HepG2 (cell line): ENCODE data around the gene HPCAL1. TPM values are rescaled to one million over a fixed set of nuclear protein-coding genes. Genes with fewer than 3 reads are reported as not detected.

Experiments
- ATM ChIP-seq: fragments of 450-650 bp; IDR thresholded peaks from 2 replicates; pipeline ENCODE4 v1.7.1; 2017; ENCODE audit warnings: mild to moderate bottlenecking, borderline replicate concordance
- FOXA3 ChIP-seq: IDR thresholded peaks from 2 replicates; pipeline ENCODE4 v1.6.1; 2016; ENCODE audit warnings: missing genetic modification reagents, missing compliant biosample characterization
- HMG20A ChIP-seq: IDR thresholded peaks from 2 replicates; pipeline ENCODE4 v1.6.1; 2016; ENCODE audit warnings: borderline replicate concordance
- HNRNPH1 ChIP-seq: fragments of 200-400 bp; formaldehyde crosslinking; optimal IDR thresholded peaks from 2 replicates; pipeline ENCODE3; 2017; ENCODE audit warnings: mild to moderate bottlenecking, low read depth, low read length
- MIXL1 ChIP-seq: IDR thresholded peaks from 2 replicates; pipeline ENCODE4 v1.6.1; 2016
- MLLT10 ChIP-seq: sonication (generic); formaldehyde crosslinking; IDR thresholded peaks from 2 replicates; pipeline ENCODE4 v1.4.0; 2020; ENCODE audit warnings: missing genetic modification reagents
- MTF1 ChIP-seq: sonication (generic); formaldehyde crosslinking; IDR thresholded peaks from 2 replicates; pipeline ENCODE4 v1.5.0; 2020; ENCODE audit warnings: missing genetic modification reagents
- NFAT5 ChIP-seq: sonication (generic); formaldehyde crosslinking; IDR thresholded peaks from 2 replicates; pipeline ENCODE4 v1.4.0; 2020; ENCODE audit warnings: missing genetic modification reagents
- PATZ1 ChIP-seq: sonication (generic); formaldehyde crosslinking; IDR thresholded peaks from 2 replicates; pipeline ENCODE4 v1.4.0; 2020; ENCODE audit warnings: missing genetic modification reagents
- PHB2 ChIP-seq: fragments of 450-650 bp; IDR thresholded peaks from 2 replicates; pipeline ENCODE4 v1.6.1; 2018; ENCODE audit not compliant: partially characterized antibody
- PLSCR1 ChIP-seq: sonication (generic); formaldehyde crosslinking; IDR thresholded peaks from 2 replicates; pipeline ENCODE4 v1.5.0; 2020; ENCODE audit warnings: missing genetic modification reagents, mild to moderate bottlenecking, borderline replicate concordance
- TAF15 ChIP-seq: fragments of 200-400 bp; formaldehyde crosslinking; IDR thresholded peaks from one replicate; pipeline ENCODE4 v1.6.1; 2018; ENCODE audit warnings: mild to moderate bottlenecking, low read depth, low read length; ENCODE audit not compliant: poor library complexity, severe bottlenecking
- TBX2 ChIP-seq: sonication (generic); formaldehyde crosslinking; IDR thresholded peaks from 2 replicates; pipeline ENCODE4 v1.5.0; 2020; ENCODE audit warnings: missing genetic modification reagents, mild to moderate bottlenecking, borderline replicate concordance
- TEAD3 ChIP-seq: optimal IDR thresholded peaks from 2 replicates; pipeline ENCODE3; 2016; ENCODE audit warnings: borderline replicate concordance
- ZBTB42 ChIP-seq: sonication (generic); formaldehyde crosslinking; IDR thresholded peaks from 2 replicates; pipeline ENCODE4 v1.5.0; 2020; ENCODE audit warnings: mild to moderate bottlenecking, missing genetic modification reagents
- ZNF292 ChIP-seq: sonication (generic); formaldehyde crosslinking; IDR thresholded peaks from 2 replicates; pipeline ENCODE4 v1.8.1; 2022; ENCODE audit warnings: mild to moderate bottlenecking, low read depth, missing genetic modification reagents, borderline replicate concordance
- ZNF362 ChIP-seq: sonication (generic); formaldehyde crosslinking; IDR thresholded peaks from 2 replicates; pipeline ENCODE4 v1.4.0; 2020; ENCODE audit warnings: missing genetic modification reagents, mild to moderate bottlenecking, borderline replicate concordance
- ZNF530 ChIP-seq: sonication (generic); formaldehyde crosslinking; IDR thresholded peaks from 2 replicates; pipeline ENCODE4 v1.5.0; 2020; ENCODE audit warnings: low read depth, mild to moderate bottlenecking, missing genetic modification reagents
- ZNF616 ChIP-seq: sonication (generic); formaldehyde crosslinking; IDR thresholded peaks from 2 replicates; pipeline ENCODE4 v1.5.0; 2020; ENCODE audit warnings: low read depth, mild to moderate bottlenecking, missing genetic modification reagents
- ZNF720 ChIP-seq: sonication (generic); formaldehyde crosslinking; IDR thresholded peaks from 2 replicates; pipeline ENCODE4 v1.4.0; 2020; ENCODE audit warnings: missing genetic modification reagents
- polyA plus RNA-seq, 8 experiments: library from polyadenylated mRNA; depleted of rRNA in 3 of 8; stranded (reverse) in 7 of 8; unstranded in 1 of 8; fragments of >200 nt; fragmentation: Illumina TruSeq in 4 of 8; extraction: Trizol in 4 of 8; gene quantifications; 2 replicates each; pipeline versions ENCODE4 v1.2.1 to v1.2.3, GENCODE V29; 2011 to 2016; ENCODE audit warnings: low read depth in 4 of 8, missing spikeins in 1 of 8, mixed read lengths in 1 of 8; ENCODE audit not compliant: insufficient read depth in 1 of 8
- total RNA-seq, 5 experiments: library from RNA; depleted of rRNA; stranded (reverse); fragments of >200 nt; fragmentation: Illumina TruSeq; extraction: Trizol; gene quantifications; 2 replicates each; pipeline ENCODE4 v1.2.3, GENCODE V29; 2016; ENCODE audit warnings: low read depth in 1 of 5

The HPCAL1 gene
- total and polyA plus RNA-seq, 2 of the 13 experiments (the other 11 are each of a cell fraction or from before 2014, with no cell fraction given): 29.5 to 29.9 TPM

- TF ChIP-seq NFAT5 (no peak), MIXL1 (CRISPR knock-in tag) (0 out of 2 replicates have a peak, but pooled peaks have one; percentile 39), ZNF616 (CRISPR knock-in tag) (no peak), TEAD3 (CRISPR knock-in tag) (peak; percentile 47), MLLT10 (CRISPR knock-in tag) (no peak), PHB2 (no peak), ZNF530 (CRISPR knock-in tag) (no peak), PLSCR1 (CRISPR knock-in tag) (no peak), HNRNPH1 (no peak), ATM (no peak), FOXA3 (peak; percentile 73), ZNF292 (CRISPR knock-in tag) (peak; percentile 35; the same call in 1 of the 2 replicates), TBX2 (no peak), ZNF362 (CRISPR knock-in tag) (no peak), HMG20A (CRISPR knock-in tag) (peak; percentile 39; the same call in 1 of the 2 replicates), PATZ1 (CRISPR knock-in tag) (0 out of 2 replicates have a peak, but pooled peaks have one; percentile 22), ZBTB42 (CRISPR knock-in tag) (no peak), TAF15 (no peak), MTF1 (CRISPR knock-in tag) (no peak), ZNF720 (CRISPR knock-in tag) (no peak)
Measured at GRCh38 chr2:10326707-10327594, 24.2 kb downstream of the HPCAL1 start (continued).
